ENCODE measurements around the gene CCL15. TPM values are rescaled to one million over a fixed set of nuclear protein-coding genes. Genes with fewer than 3 reads are reported as not detected.

The CCL15 gene
- total RNA-seq, 1 donor from 2014 or later = 1.3 TPM

DNA sequence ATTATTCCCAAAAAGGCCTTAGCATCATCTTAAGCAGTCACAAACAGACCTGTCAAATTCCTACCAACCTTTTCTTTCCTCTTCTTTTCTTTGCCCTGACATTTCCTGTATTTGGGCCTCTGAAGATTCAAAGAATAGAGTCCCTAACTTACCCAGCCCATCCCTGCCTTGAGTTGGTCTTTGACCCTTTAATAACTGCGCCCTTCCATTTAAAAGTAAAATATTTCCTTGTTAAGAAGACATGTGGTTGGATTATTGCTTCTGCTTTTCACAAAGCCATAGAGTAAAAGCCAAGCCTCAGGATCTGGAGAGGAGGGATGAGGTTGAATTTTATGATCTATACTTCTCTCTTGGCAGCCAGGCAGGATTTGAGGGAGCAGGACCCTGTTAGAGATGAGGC, 29.6 kb upstream of the CCL15 start:
- TF ChIP-seq, protein P1, sequence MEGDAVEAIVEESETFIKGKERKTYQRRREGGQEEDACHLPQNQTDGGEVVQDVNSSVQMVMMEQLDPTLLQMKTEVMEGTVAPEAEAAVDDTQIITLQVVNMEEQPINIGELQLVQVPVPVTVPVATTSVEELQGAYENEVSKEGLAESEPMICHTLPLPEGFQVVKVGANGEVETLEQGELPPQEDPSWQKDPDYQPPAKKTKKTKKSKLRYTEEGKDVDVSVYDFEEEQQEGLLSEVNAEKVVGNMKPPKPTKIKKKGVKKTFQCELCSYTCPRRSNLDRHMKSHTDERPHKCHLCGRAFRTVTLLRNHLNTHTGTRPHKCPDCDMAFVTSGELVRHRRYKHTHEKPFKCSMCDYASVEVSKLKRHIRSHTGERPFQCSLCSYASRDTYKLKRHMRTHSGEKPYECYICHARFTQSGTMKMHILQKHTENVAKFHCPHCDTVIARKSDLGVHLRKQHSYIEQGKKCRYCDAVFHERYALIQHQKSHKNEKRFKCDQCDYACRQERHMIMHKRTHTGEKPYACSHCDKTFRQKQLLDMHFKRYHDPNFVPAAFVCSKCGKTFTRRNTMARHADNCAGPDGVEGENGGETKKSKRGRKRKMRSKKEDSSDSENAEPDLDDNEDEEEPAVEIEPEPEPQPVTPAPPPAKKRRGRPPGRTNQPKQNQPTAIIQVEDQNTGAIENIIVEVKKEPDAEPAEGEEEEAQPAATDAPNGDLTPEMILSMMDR (IDR thresholded peaks at IDR 0.05) = no peak
- no peaks in the 10 kb centered on the region for H3K4me1 ChIP-seq
- DNase-seq = no peak
- H3K4me3 ChIP-seq = no peak overlapping the region
- H3K27me3 ChIP-seq = no peaks in the 10 kb centered on the region
- H3K36me3 ChIP-seq = no peaks in the 10 kb centered on the region
- no peak overlapping the region for H3K27ac ChIP-seq
- intact Hi-C loops (cut with DNase I) = no loop called here
- H3K9me3 ChIP-seq = no peaks in the 10 kb centered on the region
- no peak for ATAC-seq

GRCh38 chr17:36027761-36028160, 26.4 kb upstream of the CCL15 start:
- Histone ChIP-seq H3K4me3 (no peak overlapping the region), H3K4me1 (no peaks in the 10 kb centered on the region), H3K9me3 (no peaks in the 10 kb centered on the region), H3K27me3 (no peaks in the 10 kb centered on the region), H3K27ac (no peak overlapping the region), H3K36me3 (no peaks in the 10 kb centered on the region)
- TF ChIP-seq, protein P1 (IDR thresholded peaks at IDR 0.05) = no peak
- DNase-seq (no peak), ATAC-seq (no peak)
- intact Hi-C loops (cut with DNase I) = no loop called here

- Histone ChIP-seq H3K9me3 (no peaks in the 10 kb centered on the region), H3K27ac (no peak overlapping the region), H3K4me3 (no peak overlapping the region), H3K36me3 (no peaks in the 10 kb centered on the region), H3K27me3 (no peaks in the 10 kb centered on the region), H3K4me1 (no peaks in the 10 kb centered on the region)
- intact Hi-C loops (cut with DNase I) = no loop called here
- ATAC-seq (no peak), DNase-seq (no peak)
- TF ChIP-seq, protein P1 (IDR thresholded peaks at IDR 0.05) = no peak
These were observed 22.9 kb upstream of the CCL15 start for GRCh38 chr17:36024106-36024869.

DNA sequence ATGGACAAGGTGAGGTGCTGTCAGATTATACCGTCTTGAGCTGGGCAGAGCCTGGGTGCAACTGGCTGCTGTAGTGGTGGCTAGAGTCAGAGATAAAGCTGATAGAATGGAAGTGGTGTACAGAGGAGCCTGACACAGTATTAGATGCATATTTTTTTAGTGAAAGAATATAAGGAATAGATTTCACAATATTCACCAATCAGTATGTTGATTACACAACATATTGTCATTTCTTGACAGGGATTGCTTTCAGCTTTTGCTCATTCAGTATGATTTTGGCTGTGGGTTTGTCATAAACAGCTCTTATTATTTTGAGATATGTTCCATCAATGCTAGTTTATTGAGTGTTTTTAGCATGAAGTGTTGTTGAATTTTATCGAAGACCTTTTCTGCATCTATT, 18.1 kb upstream of the CCL15 start:
- DNase-seq = no peak
- no peaks in the 10 kb centered on the region for H3K27me3 ChIP-seq
- H3K9me3 ChIP-seq = no peaks in the 10 kb centered on the region
- intact Hi-C loops (cut with DNase I) = no loop called here
- TF ChIP-seq, protein P1 (IDR thresholded peaks at IDR 0.05) = no peak
- no peak overlapping the region for H3K4me3 ChIP-seq
- no peak overlapping the region for H3K27ac ChIP-seq
- H3K36me3 ChIP-seq = no peaks in the 10 kb centered on the region
- no peak for ATAC-seq
- no peaks in the 10 kb centered on the region for H3K4me1 ChIP-seq

DNA sequence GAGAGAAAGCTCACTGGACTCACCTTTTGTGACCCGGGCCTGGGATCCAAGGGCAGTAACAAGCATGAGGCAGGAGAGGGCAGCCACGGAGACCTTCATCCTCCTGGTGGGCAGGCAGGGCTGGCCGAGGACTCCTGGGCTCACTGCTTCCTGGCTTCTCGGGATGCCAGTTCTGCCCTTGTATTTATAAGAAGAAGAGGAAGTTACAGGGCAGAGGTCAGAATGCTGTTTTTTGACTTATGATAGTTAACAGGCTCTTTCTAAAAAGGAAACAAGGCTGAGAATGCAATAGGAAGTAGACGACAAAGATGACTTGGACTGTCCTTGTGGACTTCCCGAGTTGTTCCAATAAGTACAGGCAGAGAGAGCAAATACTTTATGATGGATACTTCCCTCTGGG, 16.4 kb upstream of the CCL15 start, which contains the start of gene CCL23:
TSS of gene CCL23 (minus strand) at position 174 of the 400 bp plus-strand sequence. CDS start at position 99, 75 bp downstream.
- intact Hi-C loops (cut with DNase I) = no loop called here
- peak; percentile 70 for ATAC-seq

More for the DNA sequence above, 16.4 kb upstream of the CCL15 start, which contains the start of gene CCL23:
- Histone ChIP-seq H3K9me3 (no peaks in the 10 kb centered on the region), H3K27me3 (no peaks in the 10 kb centered on the region), H3K4me1 (no peaks in the 10 kb centered on the region), H3K4me3 (no peak within 1 kb of the TSS), H3K36me3 (no peaks in the 10 kb centered on the region), H3K27ac (no peak within 1 kb of the TSS)
- TF ChIP-seq, protein P1 (IDR thresholded peaks at IDR 0.05) = no peak
- DNase-seq = no peak

Measured in upper lobe of right lung (tissue), 1 donor.